ENCODE results near the gene LRFN5. TPM values are rescaled to one million over a fixed set of nuclear protein-coding genes. Genes with fewer than 3 reads are reported as not detected.
"Not testable (repeated sequence)": the region's sequence is repeated elsewhere in the genome, so short reads cannot be mapped to it uniquely, and the experiment has no call there.

Gene LRFN5
- total RNA-seq, 2 donors from 2014 or later = 0.26 to 0.39 TPM

- H3K4me3 ChIP-seq = no peak overlapping the region
- H3K4me1 ChIP-seq = no peaks in the 10 kb centered on the region
- H3K36me3 ChIP-seq = no peaks in the 10 kb centered on the region
- no peaks in the 10 kb centered on the region for H3K9me3 ChIP-seq
- no peak for DNase-seq (ENCODE audit: low spot score)
- no peak for TF ChIP-seq CTCF (IDR thresholded peaks at IDR 0.05)
- H3K27ac ChIP-seq = no peak overlapping the region
- no peaks in the 10 kb centered on the region for H3K27me3 ChIP-seq
Measured at GRCh38 chr14:41899416-41899815, 292.7 kb downstream of the LRFN5 start.

- Histone ChIP-seq H3K4me1 (no peaks in the 10 kb centered on the region), H3K27me3 (no peaks in the 10 kb centered on the region), H3K9me3 (no peaks in the 10 kb centered on the region), H3K36me3 (no peaks in the 10 kb centered on the region), H3K27ac (no peak overlapping the region), H3K4me3 (no peak overlapping the region)
- TF ChIP-seq CTCF (IDR thresholded peaks at IDR 0.05) = no peak
- DNase-seq (ENCODE audit: low spot score) = no peak
Measured at GRCh38 chr14:41900644-41901043, 294.0 kb downstream of the LRFN5 start.

GRCh38 chr14:41901089-41901488 is 294.4 kb downstream of the LRFN5 start:
- no peaks in the 10 kb centered on the region for H3K9me3 ChIP-seq
- H3K27me3 ChIP-seq = no peaks in the 10 kb centered on the region
- no peak for DNase-seq (ENCODE audit: low spot score)
- no peak overlapping the region for H3K4me3 ChIP-seq
- no peaks in the 10 kb centered on the region for H3K36me3 ChIP-seq
- H3K27ac ChIP-seq = no peak overlapping the region
- no peaks in the 10 kb centered on the region for H3K4me1 ChIP-seq
- no peak for TF ChIP-seq CTCF (IDR thresholded peaks at IDR 0.05)

GRCh38 chr14:41905394-41905964 is 298.8 kb downstream of the LRFN5 start:
- no peaks in the 10 kb centered on the region for H3K4me1 ChIP-seq
- no peak for DNase-seq (ENCODE audit: low spot score)
- H3K27me3 ChIP-seq = no peaks in the 10 kb centered on the region
- H3K27ac ChIP-seq = no peak overlapping the region
- no peak for TF ChIP-seq CTCF (IDR thresholded peaks at IDR 0.05)
- H3K4me3 ChIP-seq = no peak overlapping the region
- H3K36me3 ChIP-seq = no peaks in the 10 kb centered on the region
- no peaks in the 10 kb centered on the region for H3K9me3 ChIP-seq

- not testable (repeated sequence) for H3K4me1 ChIP-seq; H3K4me3 ChIP-seq; H3K9me3 ChIP-seq; H3K27me3 ChIP-seq; H3K36me3 ChIP-seq; H3K27ac ChIP-seq; DNase-seq (ENCODE audit: low spot score)
Measured at GRCh38 chr14:41911155-41911554, 304.5 kb downstream of the LRFN5 start.

- Histone ChIP-seq H3K4me1 (no peaks in the 10 kb centered on the region), H3K9me3 (peaks cover 0 to 7% of the 10 kb centered on the region in 2 donors), H3K27me3 (no peaks in the 10 kb centered on the region), H3K27ac (no peak overlapping the region), H3K4me3 (no peak overlapping the region), H3K36me3 (no peaks in the 10 kb centered on the region)
- TF ChIP-seq CTCF (IDR thresholded peaks at IDR 0.05) = no peak
- no peak for DNase-seq (ENCODE audit: low spot score)
Measured at GRCh38 chr14:41913398-41913797, 306.7 kb downstream of the LRFN5 start.
